NCI-H460 (cell line): ENCODE measurements around the gene FRMD4A. TPM values are rescaled to one million over a fixed set of nuclear protein-coding genes. Genes with fewer than 3 reads are reported as not detected.
"Not testable (repeated sequence)": the region's sequence is repeated elsewhere in the genome, so short reads cannot be mapped to it uniquely, and the experiment has no call there.

Source experiments
- DNase-seq: peaks from one replicate; pipeline ENCODE4 v3.0.0-alpha.2; 2016; ENCODE audit warnings: low read depth; ENCODE audit errors: extremely low read depth
- total RNA-seq: library from RNA; depleted of rRNA; stranded (reverse); fragments of >200 nt; shearing (Covaris generic); gene quantifications from 2 replicates; pipeline ENCODE4 v1.2.3, GENCODE V29; 2014

The FRMD4A gene
- total RNA-seq, 1 experiment from 2014 or later, result 4.2 TPM

DNA sequence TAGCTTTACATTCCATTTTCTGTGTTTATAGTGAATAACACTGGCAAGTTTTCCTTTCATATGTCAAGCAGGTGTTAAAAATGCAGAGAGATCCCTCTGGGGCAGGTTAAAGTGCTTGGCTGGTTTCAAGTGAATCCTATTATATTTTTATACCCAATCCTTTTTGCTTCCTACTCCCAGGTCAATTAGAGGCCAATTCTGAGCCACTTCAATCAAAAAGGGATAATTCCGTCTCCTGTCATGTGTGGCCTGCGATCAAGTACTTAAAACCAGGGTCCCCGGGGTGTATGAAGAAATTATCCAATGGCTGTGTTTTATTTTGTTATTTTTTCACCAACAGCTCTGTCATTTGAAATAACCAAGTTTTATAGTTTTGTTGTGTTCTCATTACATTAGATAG, 430.8 kb downstream of the FRMD4A start:
- no peak for DNase-seq

- not testable (repeated sequence) for DNase-seq
These were observed 434.6 kb downstream of the FRMD4A start for GRCh38 chr10:13896146-13896545.

DNA sequence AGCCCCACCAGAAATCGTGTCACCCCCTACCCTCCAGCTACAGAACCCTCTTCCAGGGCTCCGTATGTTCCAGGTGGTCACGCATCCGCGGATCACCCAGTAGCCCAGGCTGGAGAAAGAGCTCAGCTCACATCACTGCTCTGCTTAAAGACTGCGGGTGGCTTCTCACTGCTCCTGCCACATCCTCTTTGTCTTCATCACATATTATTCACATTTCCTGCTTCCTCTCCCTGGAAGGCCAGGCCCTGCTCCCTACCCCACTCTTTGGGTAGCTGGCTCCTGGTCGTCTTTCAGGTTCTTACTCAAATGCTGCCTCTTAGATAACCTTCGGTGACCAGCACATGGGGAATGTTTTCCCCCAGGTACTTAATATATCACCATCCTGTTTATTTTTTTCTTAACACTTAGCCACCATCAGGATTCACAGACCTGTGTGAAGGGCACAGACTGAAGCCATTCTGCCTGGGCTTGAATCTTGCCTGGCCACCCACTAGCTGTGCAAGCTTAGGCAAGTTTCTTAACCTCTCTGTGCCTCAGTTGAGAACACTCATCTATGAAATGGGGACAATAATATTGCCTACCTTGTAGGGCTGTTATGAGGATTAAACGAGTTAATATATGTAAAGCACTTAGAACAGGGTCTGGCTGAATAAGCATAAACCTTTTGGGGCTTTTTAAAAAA, 436.2 kb downstream of the FRMD4A start:
- DNase-seq, result no peak

GRCh38 chr10:13893926-13894325, 436.8 kb downstream of the FRMD4A start:
- DNase-seq, result no peak

DNA sequence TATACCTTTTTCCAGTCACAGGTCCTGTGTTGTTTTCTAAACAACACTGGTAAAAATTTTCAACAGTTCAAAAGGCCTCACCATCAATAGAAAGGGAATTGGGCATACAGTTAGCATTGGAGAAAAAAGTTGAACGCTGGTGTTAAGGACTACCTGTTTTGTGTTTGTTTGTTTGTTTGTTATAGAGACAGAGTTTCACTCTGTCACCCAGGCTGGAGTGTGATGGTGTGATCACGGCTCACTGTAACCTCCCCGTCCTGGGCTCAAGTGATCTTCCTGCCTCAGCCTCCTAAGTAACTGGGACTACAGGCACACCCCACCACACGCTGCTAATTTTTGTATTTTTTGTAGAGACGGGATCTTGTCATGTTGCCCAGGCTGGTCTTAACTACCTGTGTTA, 437.9 kb downstream of the FRMD4A start:
- no peak for DNase-seq

GRCh38 chr10:13892001-13892491, 438.7 kb downstream of the FRMD4A start:
- no peak for DNase-seq

GRCh38 chr10:13891128-13892000, 439.4 kb downstream of the FRMD4A start:
- DNase-seq, result no peak

GRCh38 chr10:13890233-13891127, 440.2 kb downstream of the FRMD4A start:
- DNase-seq, result no peak

- DNase-seq, result no peak
These were observed 443.0 kb downstream of the FRMD4A start for GRCh38 chr10:13887761-13888160.

- DNase-seq, result no peak
These were observed 445.3 kb downstream of the FRMD4A start for GRCh38 chr10:13885238-13885990.

GRCh38 chr10:13883636-13884444, 446.9 kb downstream of the FRMD4A start:
- DNase-seq, result no peak

- no peak for DNase-seq
These were observed 448.5 kb downstream of the FRMD4A start for GRCh38 chr10:13882119-13882711.

DNA sequence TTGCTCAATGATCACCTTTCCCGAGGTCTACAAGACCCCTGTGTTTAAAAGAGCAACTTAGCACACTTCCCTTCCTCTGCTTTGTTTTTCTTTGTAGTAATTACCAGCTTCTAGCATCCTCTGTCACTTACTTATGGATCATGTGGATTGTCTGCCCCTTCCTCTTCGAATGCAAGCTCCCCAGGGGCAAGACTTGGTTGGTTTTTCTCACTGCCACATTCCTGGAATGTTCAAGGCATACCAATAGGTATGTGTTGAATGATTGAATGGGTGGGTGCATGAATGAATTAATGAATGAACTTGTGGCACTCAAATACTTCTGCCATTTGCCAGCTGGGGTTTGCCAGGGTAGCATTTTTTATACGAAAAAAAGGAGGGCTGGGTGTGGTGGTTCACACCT, 450.0 kb downstream of the FRMD4A start:
- no peak for DNase-seq

DNA sequence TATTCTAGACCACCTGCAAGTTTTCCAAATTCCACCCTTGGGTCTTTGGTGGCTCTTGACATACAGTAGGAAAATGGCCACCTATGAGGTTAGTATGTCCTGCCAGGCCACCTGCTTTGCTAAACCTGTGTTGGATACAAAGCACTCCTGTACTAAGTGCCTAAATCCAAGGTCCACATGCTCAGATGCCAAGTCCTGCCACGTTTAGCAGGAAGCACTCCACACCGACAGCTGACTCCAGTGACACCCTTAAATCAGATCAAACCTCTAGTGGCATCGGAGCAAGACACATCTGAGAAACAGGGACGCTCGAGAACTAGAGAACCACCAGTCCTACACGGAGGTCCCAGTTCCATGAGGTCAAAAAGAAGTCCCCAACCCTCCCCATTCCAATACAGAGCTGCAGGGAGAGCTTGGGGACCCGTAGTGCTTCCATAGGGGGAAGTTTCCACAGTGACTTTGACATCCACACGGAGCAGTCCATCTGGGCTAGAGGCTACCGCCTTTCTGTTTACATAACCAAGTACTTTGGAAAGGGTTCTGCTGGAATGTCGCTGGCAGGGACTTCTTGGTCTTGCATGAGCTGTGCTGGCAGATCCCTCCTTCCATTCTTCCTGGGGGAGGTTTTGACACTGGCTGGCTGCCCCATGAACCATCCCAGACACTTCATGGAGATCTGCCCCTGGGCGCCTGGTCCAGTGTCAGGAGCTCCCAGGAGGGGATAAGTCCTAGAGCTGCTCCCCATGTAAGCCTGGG, 453.4 kb downstream of the FRMD4A start:
- no peak for DNase-seq

- DNase-seq, result no peak
These were observed 457.5 kb downstream of the FRMD4A start for GRCh38 chr10:13873196-13873595.

- no peak for DNase-seq
These were observed 458.3 kb downstream of the FRMD4A start for GRCh38 chr10:13872411-13872810.

GRCh38 chr10:13871776-13872175, 458.9 kb downstream of the FRMD4A start:
- DNase-seq, result no peak

- no peak for DNase-seq
These were observed 459.7 kb downstream of the FRMD4A start for GRCh38 chr10:13871011-13871410.
